HepG2 (cell line): ENCODE data around the gene KDM8. TPM values are rescaled to one million over a fixed set of nuclear protein-coding genes. Genes with fewer than 3 reads are reported as not detected.
A peak's percentile ranks its signal among the peaks of the same experiment; 100 is the strongest.
"Not testable (repeated sequence)": the region's sequence is repeated elsewhere in the genome, so short reads cannot be mapped to it uniquely, and the experiment has no call there.

Source experiments
- ATAC-seq: fragments of 200-7000 bp; cut with Tn5 transposase; 3 replicates; pipeline ENCODE4 v1.9.1; 2020; ENCODE audit warnings: mild to moderate bottlenecking, moderate library complexity
- BruUV-seq: library from RNA; stranded (reverse); fragments of 400-500 nt; replicated peaks from 2 replicates; lab custom pipeline; 2021; lab: Mats Ljungman, UMichigan
- CTCF ChIA-PET: fragments of 300-600 bp; formaldehyde crosslinking; extraction: SDS; loops from one replicate; lab custom pipeline; 2021; ENCODE audit warnings: low total read pairs, inconsistent platforms, low intra/inter-chr PET ratio; lab: Yijun Ruan, JAX
- POLR2A ChIA-PET: fragments of 350-600 bp; sonication (Branson Sonifier 250); formaldehyde crosslinking; loops from one replicate; lab custom pipeline; 2020; ENCODE audit warnings: antibody characterized with exemption, inconsistent platforms; lab: Yijun Ruan, JAX
- DNase-seq: peaks from one replicate; pipeline ENCODE4 v3.0.0-alpha.2; 2015; ENCODE audit warnings: low spot score
- FAIRE-seq: peaks from 3 replicates; lab custom pipeline; 2011; peaks lifted over from hg19 to GRCh38; lab: Jason Lieb, UNC
- H2AFZ ChIP-seq: one replicate; pipeline ENCODE4 v1.6.1; 2011; ENCODE audit warnings: low read length, inconsistent platforms
- H3K27ac ChIP-seq: fragments of 300-600 bp; 3 replicates; pipeline ENCODE4 v1.8.0; 2011; ENCODE audit warnings: mixed run types, mild to moderate bottlenecking, mixed read lengths, low read length, inconsistent platforms; ENCODE audit not compliant: insufficient read depth; ENCODE audit errors: extremely low read length
- H3K27me3 ChIP-seq, 2 experiments: fragments of 200-600 bp in 1 of 2; 2 replicates in 1 of 2; 3 replicates in 1 of 2; pipeline versions ENCODE4 v1.6.0 to v1.8.0; 2011; ENCODE audit warnings: low read length in 2 of 2, mild to moderate bottlenecking in 2 of 2, moderate library complexity in 2 of 2, inconsistent platforms in 1 of 2; ENCODE audit not compliant: insufficient read depth in 2 of 2, control insufficient read depth in 1 of 2
- H3K36me3 ChIP-seq, 2 experiments: fragments of 200-600 bp in 1 of 2; replicated peaks in 1 of 2; 2 replicates in 1 of 2; 3 replicates in 1 of 2; pipeline versions ENCODE4 v1.5.1 to v1.8.0; 2011; ENCODE audit warnings: low read length in 2 of 2, inconsistent platforms in 1 of 2; ENCODE audit not compliant: insufficient read depth in 2 of 2, control insufficient read depth in 1 of 2
- H3K4me1 ChIP-seq: 2 replicates; pipeline ENCODE4 v1.5.1; 2012; ENCODE audit warnings: low read length, inconsistent platforms; ENCODE audit not compliant: insufficient read depth
- H3K4me2 ChIP-seq: 2 replicates; pipeline ENCODE4 v1.6.0; 2011; ENCODE audit warnings: low read depth, low read length, inconsistent platforms
- H3K4me3 ChIP-seq, 3 experiments: fragments of 200-600 bp in 1 of 3; sonication (generic), shearing (Covaris generic) in 1 of 3; replicated peaks in 1 of 3; 2 replicates each; pipeline ENCODE4 v1.5.1; 2011 to 2016; ENCODE audit warnings: low read length in 3 of 3, inconsistent platforms in 2 of 3, low read depth in 2 of 3, mild to moderate bottlenecking in 2 of 3, control low read depth in 1 of 3, mixed read lengths in 1 of 3; ENCODE audit not compliant: insufficient read depth in 1 of 3
- H3K79me2 ChIP-seq: one replicate; pipeline ENCODE4 v1.6.1; 2011; ENCODE audit warnings: low read length, inconsistent platforms; ENCODE audit not compliant: insufficient read depth
- H3K9ac ChIP-seq: 2 replicates; pipeline ENCODE4 v1.6.0; 2011; ENCODE audit warnings: mild to moderate bottlenecking, low read depth, low read length, inconsistent platforms; ENCODE audit not compliant: insufficient read depth
- H3K9me3 ChIP-seq: 2 replicates; pipeline ENCODE4 v1.5.1; 2012; ENCODE audit warnings: mild to moderate bottlenecking, low read length
- H4K20me1 ChIP-seq: 2 replicates; pipeline ENCODE4 v1.6.0; 2011; ENCODE audit warnings: inconsistent platforms, mild to moderate bottlenecking, low read length, moderate library complexity; ENCODE audit not compliant: insufficient read depth
- ARHGAP35 ChIP-seq: sonication (generic); formaldehyde crosslinking; IDR thresholded peaks from 2 replicates; pipeline ENCODE4 v1.9.0; 2022; ENCODE audit warnings: mild to moderate bottlenecking, inconsistent platforms, moderate library complexity, missing genetic modification reagents, borderline replicate concordance
- DDIT3 ChIP-seq: sonication (generic); formaldehyde crosslinking; IDR thresholded peaks from 2 replicates; pipeline ENCODE4 v1.4.0; 2020; ENCODE audit warnings: mild to moderate bottlenecking, missing genetic modification reagents
- HMG20A ChIP-seq: IDR thresholded peaks from 2 replicates; pipeline ENCODE4 v1.6.1; 2016; ENCODE audit warnings: borderline replicate concordance
- POLR2AphosphoS2 ChIP-seq: IDR thresholded peaks from 2 replicates; pipeline ENCODE4 v1.6.1; 2011; ENCODE audit warnings: low read depth, low read length, improper control_type of control experiment
- WGBS: methylation state at CpG from one replicate; pipeline ENCODE4 v1.1.6; 2017; ENCODE audit warnings: low lambda C conversion rate; 5-methylcytosine and 5-hydroxymethylcytosine counted together
- in situ Hi-C: cut with HindIII; loops from 2 replicates; pipeline ENCODE4 v1.10.0; 2017; ENCODE audit warnings: low pct_unique_long_range_greater_than_20kb; ENCODE audit not compliant: extremely low pct_ligation_motif_present
- intact Hi-C: fragments of 100-400 bp; cut with micrococcal nuclease; formaldehyde crosslinking; loops from one replicate; pipeline ENCODE4 v1.10.0; 2022; ENCODE audit not compliant: unreplicated experiment
- polyA plus RNA-seq, 8 experiments: library from polyadenylated mRNA; depleted of rRNA in 3 of 8; stranded (reverse) in 7 of 8; unstranded in 1 of 8; fragments of >200 nt; fragmentation: Illumina TruSeq in 4 of 8; extraction: Trizol in 4 of 8; gene quantifications; 2 replicates each; pipeline versions ENCODE4 v1.2.1 to v1.2.3, GENCODE V29; 2011 to 2016; ENCODE audit warnings: low read depth in 4 of 8, missing spikeins in 1 of 8, mixed read lengths in 1 of 8; ENCODE audit not compliant: insufficient read depth in 1 of 8
- total RNA-seq, 5 experiments: library from RNA; depleted of rRNA; stranded (reverse); fragments of >200 nt; fragmentation: Illumina TruSeq; extraction: Trizol; gene quantifications; 2 replicates each; pipeline ENCODE4 v1.2.3, GENCODE V29; 2016; ENCODE audit warnings: low read depth in 1 of 5

The KDM8 gene
- total and polyA plus RNA-seq, 2 of the 13 experiments (the other 11 are each of a cell fraction or from before 2014, with no cell fraction given), result 3.3 to 8.6 TPM

GRCh38 chr16:27258241-27258734 lies 55.0 kb downstream of the KDM8 start (continued):
- TF ChIP-seq DDIT3 (CRISPR knock-in tag) (no peak), HMG20A (peak; percentile 65; the same call in 1 of the 2 replicates), ARHGAP35 (CRISPR knock-in tag) (no peak)
- TF ChIP-seq, all 625 proteins: peak for 54

- Histone ChIP-seq H4K20me1 (no peaks in the 10 kb centered on the region), H3K4me3 (no peak overlapping the region), H3K27ac (no peak overlapping the region), H3K4me2 (no peak overlapping the region), H3K27me3 (no peaks in the 10 kb centered on the region), H3K79me2 (no peaks in the 10 kb centered on the region), H3K4me1 (peaks cover 57% of the 10 kb centered on the region)
- no peak for ATAC-seq
- in situ Hi-C loops (no loop called here), intact Hi-C loops (no loop called here)
- no peak for FAIRE-seq
- no TSS peak for BruUV-seq
- WGBS, result 90% methylated on average over 4 of the region's 4 CpGs
- POLR2A ChIA-PET, result no interaction called here
- DNase-seq, result no peak
- TF ChIP-seq POLR2AphosphoS2, result no peak
- TF ChIP-seq, all 625 proteins: peak for 0
- Histone ChIP-seq H2AFZ (no peak overlapping the region), H3K9ac (no peak overlapping the region), H3K9me3 (no peaks in the 10 kb centered on the region), H3K36me3 (peaks cover 3 to 16% of the 10 kb centered on the region in 2 experiments; a peak in 4 of 5 replicates)
- CTCF ChIA-PET, result no interaction called here
Measured at GRCh38 chr16:27259710-27260109, 56.4 kb downstream of the KDM8 start.

GRCh38 chr16:27262904-27263423 lies 59.6 kb downstream of the KDM8 start:
- H3K4me3 ChIP-seq, H4K20me1 ChIP-seq, POLR2A ChIA-PET, H3K9me3 ChIP-seq, CTCF ChIA-PET, H3K27ac ChIP-seq, intact Hi-C loops, H3K36me3 ChIP-seq, H3K9ac ChIP-seq, in situ Hi-C loops, BruUV-seq, FAIRE-seq, ATAC-seq, H3K4me2 ChIP-seq, H3K79me2 ChIP-seq, H2AFZ ChIP-seq, H3K27me3 ChIP-seq, DNase-seq: not testable (repeated sequence)
- H3K4me1 ChIP-seq, result peaks cover 75% of the 10 kb centered on the region
- 95% methylated on average over 2 of the region's 2 CpGs for WGBS
